Measurements from ENCODE around the gene ARHGAP11A. TPM values are rescaled to one million over a fixed set of nuclear protein-coding genes. Genes with fewer than 3 reads are reported as not detected.

The ARHGAP11A gene
- total RNA-seq, 2 donors from 2014 or later, result 0.68 to 0.92 TPM

DNA sequence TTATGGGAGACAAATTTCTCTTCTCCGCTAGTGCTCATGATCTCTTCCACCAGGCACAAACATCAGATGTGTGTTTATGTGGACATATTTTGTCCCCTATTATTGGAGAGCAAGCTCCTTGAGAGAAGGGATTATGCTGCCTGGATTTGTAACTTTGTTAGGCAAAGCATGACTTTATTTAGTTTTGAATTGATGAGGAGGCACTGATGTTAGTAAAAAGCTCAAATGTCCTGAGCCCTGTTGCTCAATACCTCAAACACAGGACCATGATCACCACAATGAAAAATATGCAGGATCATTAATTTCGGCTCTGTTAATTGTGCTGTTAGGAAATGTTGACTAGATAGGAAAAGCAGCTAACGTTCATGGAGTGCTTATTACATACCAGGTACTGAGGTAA, 55.3 kb downstream of the ARHGAP11A start:
- ATAC-seq (ENCODE audit: insufficient number of reproducible peaks, low FRiP score, low read depth), result no peak

DNA sequence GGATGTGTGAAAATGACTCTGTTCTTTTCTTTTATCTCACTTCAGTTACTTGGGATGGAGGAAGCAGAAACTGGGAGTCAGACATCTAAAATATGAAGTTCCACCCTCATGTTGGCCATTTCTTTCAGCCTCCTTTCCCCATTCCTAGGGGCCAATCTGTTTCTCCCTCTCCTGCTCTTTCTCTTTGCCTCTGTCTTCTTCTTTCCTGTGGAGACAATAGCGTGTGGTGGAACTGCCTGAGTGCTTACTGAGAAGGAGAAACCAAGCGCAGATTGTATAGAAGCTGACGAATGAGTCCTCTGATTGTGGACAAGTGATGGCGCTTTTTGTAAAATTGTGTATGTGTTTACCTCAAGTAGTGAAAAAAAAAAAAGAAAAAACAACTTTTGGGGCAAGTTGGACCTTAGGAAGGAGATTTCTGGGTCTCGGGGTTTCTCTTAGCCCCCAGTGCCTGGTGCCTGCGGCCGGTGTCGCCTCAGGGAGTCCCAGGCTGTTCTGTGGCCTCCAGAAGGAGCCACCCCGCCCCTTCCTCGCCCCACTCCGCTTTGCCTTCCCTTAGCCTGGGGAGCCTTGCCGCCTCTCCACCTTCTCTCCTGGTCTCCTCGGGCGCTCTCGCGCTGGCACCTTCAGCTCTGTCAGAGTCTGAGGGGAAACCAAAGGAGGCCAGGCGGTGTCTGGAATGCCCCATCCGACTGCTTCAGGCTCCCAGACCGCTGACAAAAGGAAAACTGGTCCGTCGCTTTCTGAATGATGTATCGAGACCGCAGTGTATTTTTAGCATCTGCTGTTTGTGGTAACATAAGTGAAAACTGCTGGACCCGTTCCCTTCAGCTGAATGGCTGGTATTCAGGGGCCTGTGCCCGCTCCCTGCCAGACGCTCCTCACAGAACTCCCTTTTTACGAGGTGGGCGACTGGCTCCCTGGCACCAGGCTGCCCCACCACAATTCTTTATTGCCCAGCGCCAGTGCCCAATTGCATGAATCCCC, 56.3 kb downstream of the ARHGAP11A start:
- no peaks in the 10 kb centered on the region for H3K36me3 ChIP-seq
- no peak overlapping the region for H3K27ac ChIP-seq
- no peaks in the 10 kb centered on the region for H3K27me3 ChIP-seq (replicated peaks; ENCODE audit: insufficient read depth)
- no peaks in the 10 kb centered on the region for H3K4me1 ChIP-seq (ENCODE audit: control insufficient read depth in 1 of 2, low read depth in 2 of 2)
- DNase-seq (ENCODE audit: low spot score) (no peak), ATAC-seq (ENCODE audit: insufficient number of reproducible peaks, low FRiP score, low read depth) (no peak)
- H3K9me3 ChIP-seq, result no peaks in the 10 kb centered on the region
- TF ChIP-seq, protein P1, sequence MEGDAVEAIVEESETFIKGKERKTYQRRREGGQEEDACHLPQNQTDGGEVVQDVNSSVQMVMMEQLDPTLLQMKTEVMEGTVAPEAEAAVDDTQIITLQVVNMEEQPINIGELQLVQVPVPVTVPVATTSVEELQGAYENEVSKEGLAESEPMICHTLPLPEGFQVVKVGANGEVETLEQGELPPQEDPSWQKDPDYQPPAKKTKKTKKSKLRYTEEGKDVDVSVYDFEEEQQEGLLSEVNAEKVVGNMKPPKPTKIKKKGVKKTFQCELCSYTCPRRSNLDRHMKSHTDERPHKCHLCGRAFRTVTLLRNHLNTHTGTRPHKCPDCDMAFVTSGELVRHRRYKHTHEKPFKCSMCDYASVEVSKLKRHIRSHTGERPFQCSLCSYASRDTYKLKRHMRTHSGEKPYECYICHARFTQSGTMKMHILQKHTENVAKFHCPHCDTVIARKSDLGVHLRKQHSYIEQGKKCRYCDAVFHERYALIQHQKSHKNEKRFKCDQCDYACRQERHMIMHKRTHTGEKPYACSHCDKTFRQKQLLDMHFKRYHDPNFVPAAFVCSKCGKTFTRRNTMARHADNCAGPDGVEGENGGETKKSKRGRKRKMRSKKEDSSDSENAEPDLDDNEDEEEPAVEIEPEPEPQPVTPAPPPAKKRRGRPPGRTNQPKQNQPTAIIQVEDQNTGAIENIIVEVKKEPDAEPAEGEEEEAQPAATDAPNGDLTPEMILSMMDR (IDR thresholded peaks at IDR 0.05), result no peak
- no peak overlapping the region for H3K4me3 ChIP-seq

More for the DNA sequence above, 55.3 kb downstream of the ARHGAP11A start:
- no peaks in the 10 kb centered on the region for H3K36me3 ChIP-seq
- H3K9me3 ChIP-seq, result no peaks in the 10 kb centered on the region
- DNase-seq (ENCODE audit: low spot score), result no peak
- H3K4me3 ChIP-seq, result no peak overlapping the region
- H3K4me1 ChIP-seq (ENCODE audit: control insufficient read depth in 1 of 2, low read depth in 2 of 2), result no peaks in the 10 kb centered on the region
- no peaks in the 10 kb centered on the region for H3K27me3 ChIP-seq (replicated peaks; ENCODE audit: insufficient read depth)
- TF ChIP-seq, protein P1 (IDR thresholded peaks at IDR 0.05), result no peak
- H3K27ac ChIP-seq, result no peak overlapping the region

DNA sequence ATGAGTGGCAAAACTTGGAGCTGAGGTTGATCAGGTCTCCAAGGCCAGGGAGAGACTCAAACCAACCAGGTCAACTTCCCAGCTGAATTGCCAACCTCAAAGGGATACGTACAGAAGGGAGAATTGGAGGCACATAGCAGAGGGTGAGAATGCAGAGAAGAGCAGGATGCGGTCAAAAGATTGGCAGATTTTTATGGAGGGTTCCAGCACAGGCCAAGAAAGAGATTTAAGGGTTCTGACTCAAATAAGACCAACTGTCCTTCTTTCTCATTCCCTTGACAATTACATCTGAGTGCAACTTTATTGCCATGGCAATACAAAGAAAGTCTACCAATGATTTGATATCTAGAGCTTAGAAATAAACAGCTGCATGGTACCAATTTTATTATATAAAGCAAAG, 59.4 kb downstream of the ARHGAP11A start:
- Histone ChIP-seq H3K4me1 (ENCODE audit: control insufficient read depth in 1 of 2, low read depth in 2 of 2) (no peaks in the 10 kb centered on the region), H3K9me3 (no peaks in the 10 kb centered on the region), H3K27ac (no peak overlapping the region), H3K36me3 (no peaks in the 10 kb centered on the region), H3K4me3 (no peak overlapping the region), H3K27me3 (replicated peaks; ENCODE audit: insufficient read depth) (no peaks in the 10 kb centered on the region)
- DNase-seq (ENCODE audit: low spot score) (no peak), ATAC-seq (ENCODE audit: insufficient number of reproducible peaks, low FRiP score, low read depth) (no peak)
- TF ChIP-seq, protein P1 (IDR thresholded peaks at IDR 0.05), result no peak

DNA sequence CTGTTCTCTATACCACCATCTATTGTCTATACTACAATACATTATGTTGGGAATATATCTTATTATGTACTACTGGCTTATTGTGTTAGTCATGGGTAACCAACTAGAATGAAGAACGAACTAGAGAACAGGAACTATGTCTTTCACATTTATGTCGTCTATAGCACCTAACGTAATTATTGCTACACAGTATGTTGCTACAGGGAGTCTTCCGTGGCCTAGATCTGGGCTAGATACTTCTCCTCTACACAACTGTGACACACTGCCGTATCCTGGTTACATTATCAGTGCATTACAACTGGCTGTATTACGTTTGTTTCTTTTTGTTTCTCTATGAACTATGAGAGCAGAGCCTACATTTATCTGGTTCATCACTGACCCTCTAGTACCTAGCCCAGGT, 60.2 kb downstream of the ARHGAP11A start:
- DNase-seq (ENCODE audit: low spot score) (no peak), ATAC-seq (ENCODE audit: insufficient number of reproducible peaks, low FRiP score, low read depth) (no peak)
- Histone ChIP-seq H3K4me1 (ENCODE audit: control insufficient read depth in 1 of 2, low read depth in 2 of 2) (no peaks in the 10 kb centered on the region), H3K27ac (no peak overlapping the region), H3K27me3 (replicated peaks; ENCODE audit: insufficient read depth) (no peaks in the 10 kb centered on the region), H3K36me3 (no peaks in the 10 kb centered on the region), H3K9me3 (no peaks in the 10 kb centered on the region), H3K4me3 (no peak overlapping the region)
- TF ChIP-seq, protein P1 (IDR thresholded peaks at IDR 0.05), result no peak

DNA sequence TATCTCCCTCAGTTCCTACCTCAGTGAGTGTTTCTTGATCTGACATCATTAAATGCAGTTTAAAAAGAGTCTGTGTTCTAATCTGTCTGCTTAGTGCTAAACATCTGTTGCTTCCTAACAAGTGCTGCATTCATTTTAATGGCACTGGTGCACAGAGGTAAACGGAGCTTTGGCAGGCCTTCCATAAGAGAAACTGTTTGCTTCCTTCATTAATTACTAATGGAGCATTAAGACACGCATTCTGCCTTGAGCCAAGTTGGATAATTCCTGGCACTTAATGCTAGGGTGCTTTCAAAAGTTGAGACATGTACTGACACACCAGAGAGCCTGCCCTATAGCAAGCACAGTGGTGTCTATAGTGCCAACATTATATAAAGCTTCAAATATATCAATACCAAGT, 60.9 kb downstream of the ARHGAP11A start:
- H3K4me1 ChIP-seq (ENCODE audit: control insufficient read depth in 1 of 2, low read depth in 2 of 2), result no peaks in the 10 kb centered on the region
- no peak for DNase-seq (ENCODE audit: low spot score)
- no peak overlapping the region for H3K27ac ChIP-seq
- H3K36me3 ChIP-seq, result no peaks in the 10 kb centered on the region
- H3K9me3 ChIP-seq, result no peaks in the 10 kb centered on the region
- H3K4me3 ChIP-seq, result no peak overlapping the region
- ATAC-seq (ENCODE audit: insufficient number of reproducible peaks, low FRiP score, low read depth), result no peak
- TF ChIP-seq, protein P1 (IDR thresholded peaks at IDR 0.05), result no peak
- no peaks in the 10 kb centered on the region for H3K27me3 ChIP-seq (replicated peaks; ENCODE audit: insufficient read depth)

Data from thoracic aorta (tissue), 2 donors.